ENCODE data around the gene CTBP2.

CTBP2 gene

GRCh38 chr10:124956764-124957163 lies 203.6 kb downstream of the CTBP2 start:
- Histone ChIP-seq H3K9me2 (replicated peaks; ENCODE audit: insufficient read depth, low read length) (no peaks in the 10 kb centered on the region), H3K9me3 (replicated peaks; ENCODE audit: insufficient read depth, low read length) (no peaks in the 10 kb centered on the region), H3K4me1 (ENCODE audit: low read length) (peaks cover 15% of the 10 kb centered on the region; the same call in 1 of the 2 replicates), H4K20me1 (ENCODE audit: insufficient read depth, low read length) (0 out of 2 replicates have a peak, but pooled peaks cover 3% of the 10 kb centered on the region), H2AFZ (ENCODE audit: low read length) (no peak overlapping the region), H3K27me3 (replicated peaks; ENCODE audit: insufficient read depth, low read length) (no peaks in the 10 kb centered on the region), H3F3A (ENCODE audit: insufficient read depth, low read length) (peaks cover 7% of the 10 kb centered on the region; the same call in 1 of the 2 replicates), H3K4me2 (ENCODE audit: low read depth, low read length) (no peak overlapping the region), H3K4me3 (ENCODE audit: low read length) (no peak overlapping the region), H3K79me2 (ENCODE audit: low read length) (peaks cover 57% of the 10 kb centered on the region), H3K36me3 (replicated peaks; ENCODE audit: insufficient read depth, low read length) (no peaks in the 10 kb centered on the region), H3K27ac (ENCODE audit: low read length) (no peak overlapping the region), H3K9ac (ENCODE audit: low read length) (no peak overlapping the region)
- no peak for DNase-seq
- TF ChIP-seq CTCF (IDR thresholded peaks at IDR 0.05; ENCODE audit: low read length) = no peak
- TF ChIP-seq EZH2 (optimal IDR thresholded peaks at IDR 0.05; ENCODE audit: low read depth, low read length) = no peak

- H3K4me3 ChIP-seq (ENCODE audit: low read length) = no peak overlapping the region
- H3F3A ChIP-seq (ENCODE audit: insufficient read depth, low read length) = peaks cover 7% of the 10 kb centered on the region; the same call in 1 of the 2 replicates
- peaks cover 10% of the 10 kb centered on the region; the same call in 1 of the 2 replicates for H3K4me1 ChIP-seq (ENCODE audit: low read length)
- no peak overlapping the region for H3K4me2 ChIP-seq (ENCODE audit: low read depth, low read length)
- DNase-seq = no peak
- H2AFZ ChIP-seq (ENCODE audit: low read length) = no peak overlapping the region
- H3K9me2 ChIP-seq (replicated peaks; ENCODE audit: insufficient read depth, low read length) = no peaks in the 10 kb centered on the region
- no peaks in the 10 kb centered on the region for H3K27me3 ChIP-seq (replicated peaks; ENCODE audit: insufficient read depth, low read length)
- peaks cover 51% of the 10 kb centered on the region for H3K79me2 ChIP-seq (ENCODE audit: low read length)
- TF ChIP-seq CTCF (IDR thresholded peaks at IDR 0.05; ENCODE audit: low read length) (no peak), EZH2 (optimal IDR thresholded peaks at IDR 0.05; ENCODE audit: low read depth, low read length) (no peak), EZH2phosphoT487 (IDR thresholded peaks at IDR 0.05; ENCODE audit: low read length) (no peak)
- H3K9ac ChIP-seq (ENCODE audit: low read length) = no peak overlapping the region
- H3K9me3 ChIP-seq (replicated peaks; ENCODE audit: insufficient read depth, low read length) = no peaks in the 10 kb centered on the region
- no peak overlapping the region for H3K27ac ChIP-seq (ENCODE audit: low read length)
- H4K20me1 ChIP-seq (ENCODE audit: insufficient read depth, low read length) = 0 out of 2 replicates have a peak, but pooled peaks cover 3% of the 10 kb centered on the region
- H3K36me3 ChIP-seq (replicated peaks; ENCODE audit: insufficient read depth, low read length) = no peaks in the 10 kb centered on the region
Measured at GRCh38 chr10:124955868-124956267, 204.5 kb downstream of the CTBP2 start.

GRCh38 chr10:124955243-124955642 lies 205.1 kb downstream of the CTBP2 start:
- no peak for DNase-seq

More at GRCh38 chr10:124955243-124955642, 205.1 kb downstream of the CTBP2 start:
- H3K79me2 ChIP-seq (ENCODE audit: low read length) = peaks cover 57% of the 10 kb centered on the region
- 0 out of 2 replicates have a peak, but pooled peaks cover 1% of the 10 kb centered on the region for H3F3A ChIP-seq (ENCODE audit: insufficient read depth, low read length)
- 0 out of 2 replicates have a peak, but pooled peaks cover 3% of the 10 kb centered on the region for H4K20me1 ChIP-seq (ENCODE audit: insufficient read depth, low read length)
- H3K4me3 ChIP-seq (ENCODE audit: low read length) = no peak overlapping the region
- H3K4me2 ChIP-seq (ENCODE audit: low read depth, low read length) = no peak overlapping the region
- H3K9me2 ChIP-seq (replicated peaks; ENCODE audit: insufficient read depth, low read length) = no peaks in the 10 kb centered on the region
- no peaks in the 10 kb centered on the region for H3K9me3 ChIP-seq (replicated peaks; ENCODE audit: insufficient read depth, low read length)
- no peak overlapping the region for H3K9ac ChIP-seq (ENCODE audit: low read length)
- TF ChIP-seq CTCF (IDR thresholded peaks at IDR 0.05; ENCODE audit: low read length) (no peak), EZH2 (optimal IDR thresholded peaks at IDR 0.05; ENCODE audit: low read depth, low read length) (no peak), EZH2phosphoT487 (IDR thresholded peaks at IDR 0.05; ENCODE audit: low read length) (no peak)
- no peak overlapping the region for H3K27ac ChIP-seq (ENCODE audit: low read length)
- no peaks in the 10 kb centered on the region for H3K27me3 ChIP-seq (replicated peaks; ENCODE audit: insufficient read depth, low read length)
- H3K36me3 ChIP-seq (replicated peaks; ENCODE audit: insufficient read depth, low read length) = no peaks in the 10 kb centered on the region
- peaks cover 5% of the 10 kb centered on the region; the same call in 1 of the 2 replicates for H3K4me1 ChIP-seq (ENCODE audit: low read length)
- H2AFZ ChIP-seq (ENCODE audit: low read length) = no peak overlapping the region

Measured in MM.1S (cell line).